GM21390 (cell line): ENCODE results near the gene CDH16.
"Not testable (repeated sequence)": the region's sequence is repeated elsewhere in the genome, so short reads cannot be mapped to it uniquely, and the experiment has no call there.

Experiments used
- ATAC-seq: cut with Tn5 transposase; IDR thresholded peaks from one replicate; pipeline ENCODE4 v1.9.1; 2021; ENCODE audit not compliant: unreplicated experiment

CDH16 gene

DNA sequence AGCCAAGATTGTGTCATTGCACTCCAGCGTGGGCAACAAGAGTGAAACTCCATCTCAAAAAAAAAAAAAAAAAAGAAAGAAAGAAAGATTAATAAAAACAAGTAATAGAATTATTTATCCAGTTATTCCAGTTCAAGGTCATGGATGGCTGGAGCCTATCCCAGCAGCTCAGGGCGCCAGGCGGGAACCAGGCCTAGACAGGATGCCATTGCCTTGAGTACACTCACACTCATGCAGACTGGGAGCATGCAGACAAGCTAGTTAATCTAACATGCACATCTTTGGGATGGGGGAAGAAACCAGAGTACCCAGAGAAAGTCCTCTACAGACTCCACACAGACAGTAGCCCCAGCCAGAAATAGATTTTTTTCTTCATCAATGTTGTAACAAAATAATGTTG is 20.5 kb downstream of the CDH16 start:
- ATAC-seq, result no peak

DNA sequence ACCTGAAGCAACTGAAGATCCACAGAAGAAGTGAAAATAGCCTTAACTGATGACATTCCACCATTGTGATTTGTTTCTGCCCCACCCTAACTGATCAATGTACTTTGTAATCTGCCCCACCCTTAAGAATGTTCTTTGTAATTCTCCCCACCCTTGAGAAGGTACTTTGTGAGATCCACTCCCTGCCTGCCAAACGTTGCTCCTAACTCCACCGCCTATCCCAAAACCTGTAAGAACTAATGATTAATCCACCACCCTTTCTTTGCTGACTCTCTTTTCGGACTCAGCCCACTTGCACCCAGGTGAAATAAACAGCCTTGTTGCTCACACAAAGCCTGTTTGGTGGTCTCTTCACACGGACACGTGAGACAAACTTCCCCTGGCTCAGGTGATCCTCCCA is 22.0 kb downstream of the CDH16 start:
- ATAC-seq, result not testable (repeated sequence)

GRCh38 chr16:66895999-66896398 is 22.7 kb downstream of the CDH16 start:
- no peak for ATAC-seq

- no peak for ATAC-seq
Measured at GRCh38 chr16:66895689-66895979, 23.1 kb downstream of the CDH16 start.

DNA sequence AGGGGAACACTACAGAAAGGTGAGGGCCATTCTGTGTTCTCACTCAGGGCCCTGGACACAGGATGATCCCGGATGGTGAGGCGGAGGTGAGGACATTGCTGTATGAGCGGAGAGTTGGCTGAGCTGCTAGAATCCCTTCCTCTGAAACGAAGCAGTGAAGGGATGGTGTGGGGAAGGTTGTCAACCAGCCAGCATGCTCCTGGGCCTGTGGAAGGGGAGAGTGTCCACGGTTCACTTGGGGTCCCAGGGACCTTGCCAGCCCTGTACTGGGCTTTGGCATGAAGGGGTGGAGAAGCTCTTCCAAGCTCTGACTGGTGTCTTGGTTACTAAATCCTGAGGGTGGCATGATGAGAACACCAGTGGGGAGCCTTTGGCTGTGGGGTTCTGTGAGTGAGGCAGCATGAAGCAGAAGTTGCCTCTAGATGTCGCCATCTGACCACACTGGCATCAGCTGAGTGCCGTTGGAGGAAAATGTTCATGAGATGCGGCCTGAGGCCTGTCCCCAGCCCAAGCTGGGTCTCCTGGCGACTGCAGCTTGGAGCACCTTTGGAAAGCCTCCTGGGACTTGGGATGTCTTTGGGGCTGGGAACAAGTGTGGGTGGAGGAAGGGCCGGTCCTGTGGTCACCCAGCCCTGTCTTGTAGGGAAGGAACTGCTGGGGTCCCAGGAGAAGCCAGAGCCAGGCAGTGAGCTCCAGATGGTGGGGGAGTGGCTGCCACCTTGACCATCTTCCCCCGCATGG is 23.6 kb downstream of the CDH16 start:
- ATAC-seq, result peak; percentile 69

DNA sequence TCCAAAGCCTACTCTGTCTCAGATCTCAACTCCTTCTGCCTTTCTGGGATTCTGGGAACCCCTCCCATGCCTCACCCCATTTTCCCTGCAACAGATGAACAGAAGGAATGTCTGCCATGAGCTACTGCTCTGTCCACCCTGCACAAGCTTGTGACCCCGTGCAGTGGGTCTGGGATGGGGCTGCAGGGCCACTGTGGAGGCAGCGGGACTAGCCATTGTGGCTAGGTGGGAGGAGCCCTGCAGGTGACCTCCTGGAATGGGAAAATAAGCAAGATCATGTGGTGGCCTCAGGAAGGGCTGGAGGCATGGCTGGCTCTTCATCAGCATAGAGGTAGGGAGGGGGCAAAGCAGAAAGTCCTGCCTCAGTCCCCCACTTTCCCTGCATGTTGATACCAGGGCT is 24.6 kb downstream of the CDH16 start:
- no peak for ATAC-seq

- no peak for ATAC-seq
Measured at GRCh38 chr16:66891797-66892196, 26.9 kb downstream of the CDH16 start.

DNA sequence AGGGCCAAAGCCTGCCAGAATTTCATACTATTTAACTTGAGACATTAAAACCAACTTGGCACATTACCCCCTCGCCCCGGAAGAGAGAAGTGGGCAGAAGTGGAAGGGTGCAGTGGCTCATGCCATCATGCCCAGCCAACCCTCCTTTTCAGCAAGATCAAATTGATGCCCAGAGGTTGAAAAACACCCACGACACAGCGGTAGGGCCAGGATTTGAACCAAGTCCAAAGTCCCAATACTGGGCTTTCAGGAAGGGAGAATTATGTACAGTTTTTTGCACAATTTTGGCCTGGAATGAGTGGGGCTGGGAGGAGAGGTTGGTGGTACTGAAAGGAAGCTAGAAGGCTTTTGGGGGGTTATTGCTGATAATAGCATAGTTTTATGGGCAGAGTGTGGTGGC is 27.3 kb downstream of the CDH16 start:
- no peak for ATAC-seq

GRCh38 chr16:66890799-66891198 is 27.9 kb downstream of the CDH16 start:
- ATAC-seq, result no peak

DNA sequence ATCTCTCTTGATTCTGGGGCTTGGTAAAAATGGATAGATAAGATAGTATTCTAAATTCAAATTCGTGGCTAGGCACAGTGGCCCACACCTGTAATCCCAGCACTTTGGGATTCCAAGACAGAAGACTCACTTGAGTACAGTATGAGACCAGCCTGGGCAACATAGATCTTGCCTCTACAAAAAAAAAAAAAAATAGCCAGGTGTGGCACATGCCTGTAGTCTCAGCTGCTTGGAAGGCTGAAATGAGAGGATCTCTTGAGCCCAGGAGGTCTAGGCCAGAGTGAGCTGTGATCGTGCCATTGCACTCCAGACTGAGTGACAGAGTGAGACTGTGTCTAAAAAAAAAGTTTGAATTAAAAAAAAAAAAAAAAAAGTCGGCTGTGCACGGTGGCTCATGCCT is 29.1 kb downstream of the CDH16 start:
- ATAC-seq, result no peak

- ATAC-seq, result no peak
Measured at GRCh38 chr16:66888647-66889615, 29.8 kb downstream of the CDH16 start.

DNA sequence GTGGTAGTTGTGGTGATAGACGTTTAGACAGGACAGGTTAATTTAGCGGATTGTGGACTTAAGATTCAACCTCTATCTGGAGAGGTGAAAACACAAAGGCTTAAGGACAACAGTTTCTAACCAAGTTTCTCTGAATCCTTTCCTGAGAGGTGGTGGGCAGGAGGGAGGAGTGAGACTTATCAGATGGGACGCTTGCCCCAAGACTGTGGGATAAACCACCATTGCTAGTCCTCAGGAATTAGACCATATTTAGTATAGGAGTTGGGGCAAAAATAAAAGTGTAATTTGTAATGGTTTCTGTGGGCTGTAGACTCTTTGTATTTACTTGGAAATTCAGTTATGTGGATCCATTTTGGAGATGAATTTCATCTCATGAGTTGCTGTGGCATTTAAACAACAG is 31.8 kb downstream of the CDH16 start:
- no peak for ATAC-seq

DNA sequence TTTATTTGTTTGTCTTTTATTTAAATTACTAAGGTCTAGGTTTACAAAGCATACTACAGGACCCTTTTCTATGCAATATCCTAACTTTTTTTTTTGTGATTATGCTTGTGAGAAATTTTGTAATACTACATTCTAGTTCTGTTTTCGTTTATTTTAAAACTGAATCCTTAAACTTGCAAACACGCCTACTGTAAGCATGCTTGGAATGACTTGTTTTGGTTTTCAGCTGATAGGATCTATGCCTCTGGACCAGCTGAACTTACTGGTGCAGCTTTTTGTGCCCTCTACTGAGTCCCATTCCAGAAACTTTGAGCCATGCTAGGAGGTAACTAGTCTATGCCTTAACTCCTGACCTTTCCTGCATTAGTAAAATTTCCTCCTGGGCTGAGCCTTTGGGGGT is 32.4 kb downstream of the CDH16 start:
- no peak for ATAC-seq

DNA sequence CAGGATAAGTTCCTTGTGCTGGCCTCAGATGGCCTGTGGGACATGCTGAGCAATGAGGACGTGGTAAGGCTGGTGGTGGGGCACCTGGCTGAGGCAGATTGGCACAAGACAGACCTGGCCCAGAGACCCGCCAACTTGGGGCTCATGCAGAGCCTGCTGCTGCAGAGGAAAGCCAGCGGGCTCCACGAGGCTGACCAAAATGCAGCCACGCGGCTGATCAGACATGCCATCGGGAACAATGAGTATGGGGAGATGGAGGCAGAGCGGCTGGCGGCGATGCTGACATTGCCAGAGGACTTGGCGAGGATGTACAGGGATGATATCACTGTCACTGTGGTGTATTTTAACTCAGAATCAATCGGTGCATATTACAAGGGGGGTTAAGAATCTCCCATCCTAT is 33.2 kb downstream of the CDH16 start:
- ATAC-seq, result no peak

GRCh38 chr16:66882702-66883101 is 36.0 kb downstream of the CDH16 start:
- ATAC-seq, result no peak

DNA sequence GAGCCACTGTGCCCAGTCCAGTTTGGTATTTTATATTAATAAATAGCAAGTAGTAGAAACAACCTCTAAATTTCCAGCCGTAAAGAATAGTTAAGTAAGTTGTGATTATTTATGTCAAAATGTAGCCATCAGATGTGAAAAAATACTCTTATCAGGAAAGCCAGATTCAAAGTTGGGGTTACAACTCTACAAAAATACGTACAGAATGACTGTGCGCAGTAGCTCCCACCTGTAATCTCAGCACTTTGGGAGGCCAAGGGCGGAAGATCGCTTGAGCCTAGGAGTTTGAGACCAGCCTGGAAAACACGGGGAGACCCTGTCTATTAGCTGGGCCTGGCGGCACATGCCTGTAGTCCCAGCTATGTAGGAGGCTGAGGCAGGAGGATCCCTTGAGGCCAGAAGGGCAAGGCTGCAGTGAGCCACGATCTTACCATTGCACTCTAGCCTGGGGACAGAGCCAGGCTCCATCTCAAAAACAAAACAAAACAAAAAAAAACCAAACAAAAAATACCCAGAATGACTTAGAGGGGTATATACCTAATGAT is 36.6 kb downstream of the CDH16 start:
- ATAC-seq, result no peak

GRCh38 chr16:66881560-66881959 is 37.1 kb downstream of the CDH16 start:
- no peak for ATAC-seq

DNA sequence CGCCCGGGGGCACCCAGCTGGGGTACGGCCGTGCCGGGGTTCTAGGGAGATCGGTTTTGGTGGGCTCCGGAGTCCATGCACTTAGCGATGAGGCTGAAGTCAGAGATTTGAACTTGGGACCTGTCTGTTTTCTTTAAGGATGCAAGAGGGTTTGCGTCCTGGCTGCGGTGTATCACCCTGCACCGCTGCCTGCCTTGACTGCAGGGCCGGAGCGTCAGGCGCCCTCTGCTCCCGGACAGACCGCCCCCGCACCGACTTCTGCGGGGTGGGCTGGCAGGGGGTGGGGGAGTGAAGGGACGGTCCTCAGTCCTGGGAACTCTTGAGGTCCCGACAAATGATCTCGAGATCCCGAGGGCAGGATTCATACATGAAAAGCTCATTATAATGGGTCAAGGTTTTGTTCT is 37.7 kb downstream of the CDH16 start:
- ATAC-seq, result no peak

DNA sequence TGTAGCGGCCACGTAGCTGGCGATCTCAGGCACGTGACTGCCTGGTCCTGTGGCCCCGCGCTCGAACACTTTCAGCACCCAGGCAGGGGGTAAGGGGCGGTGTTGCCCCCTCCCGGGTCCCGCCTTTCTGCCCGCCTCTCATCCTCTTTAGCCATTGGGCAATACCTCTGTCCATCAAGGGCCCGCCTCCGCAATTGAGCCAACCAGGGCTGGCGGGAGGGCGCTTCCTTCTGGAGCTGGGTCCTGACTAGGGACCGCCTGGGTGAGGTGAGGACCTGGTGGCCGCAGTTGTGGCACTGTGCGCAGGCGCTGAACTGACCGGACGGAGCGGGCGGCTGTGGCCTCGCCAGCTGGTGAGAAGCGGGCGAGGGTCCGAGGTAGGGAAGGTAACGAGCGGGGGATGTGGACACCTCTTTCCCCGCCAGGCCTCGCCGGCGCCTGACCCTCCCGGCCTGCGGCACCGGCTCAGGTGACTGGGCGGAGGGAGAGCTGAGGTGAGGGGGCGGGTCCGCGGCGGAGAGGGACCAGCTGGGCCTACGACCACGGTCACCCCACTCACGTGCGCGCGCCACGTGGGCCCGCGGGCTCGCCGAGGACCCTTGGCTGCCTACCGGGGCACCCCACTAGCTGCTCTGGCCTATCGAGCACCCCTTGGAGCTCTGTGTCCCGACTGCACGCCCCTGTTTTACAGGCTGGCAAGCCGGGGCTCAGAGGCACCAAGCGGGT is 38.2 kb downstream of the CDH16 start, which contains the start of gene PDP2:
TSS of gene PDP2 (plus strand) at position 228 of the 726 bp plus-strand sequence. CDS start 3,770 bp downstream, outside the sequence.
- peak; percentile 96 for ATAC-seq

DNA sequence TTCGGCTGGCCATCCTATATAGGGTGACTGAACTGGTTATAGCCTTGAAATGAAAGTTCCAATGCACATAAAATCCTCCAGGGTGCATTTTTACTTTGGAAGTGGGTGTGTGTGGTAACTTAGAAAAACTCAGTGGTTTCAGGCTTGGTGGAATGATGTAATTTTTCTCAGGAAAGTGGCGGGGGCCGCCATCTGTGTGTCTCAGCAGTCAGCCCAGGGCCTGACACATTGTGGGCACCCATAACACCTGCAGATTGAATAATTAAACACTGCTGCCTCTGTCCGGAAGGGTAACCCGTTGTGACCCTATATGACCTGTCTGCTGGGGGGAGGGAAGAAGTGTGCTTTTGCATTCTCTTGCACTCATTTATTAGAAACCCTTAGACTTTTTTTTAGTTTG is 40.6 kb downstream of the CDH16 start:
- no peak for ATAC-seq

- ATAC-seq, result no peak
Measured at GRCh38 chr16:66874079-66874775, 44.5 kb downstream of the CDH16 start.
